Upper lobe of right lung (tissue), 1 donor: ENCODE measurements around the gene KAZALD1. TPM values are rescaled to one million over a fixed set of nuclear protein-coding genes. Genes with fewer than 3 reads are reported as not detected.

Experiments used
- ATAC-seq: fragments of 200-7000 bp; cut with Tn5 transposase; one replicate; pipeline ENCODE4 v1.9.1; 2020; ENCODE audit warnings: mild to moderate bottlenecking, moderate library complexity
- DNase-seq: peaks from one replicate; pipeline ENCODE4 v3.0.0-alpha.2; 2020
- H3K27ac ChIP-seq: fragments of 200-600 bp; one replicate; pipeline ENCODE4 v1.8.0; 2022
- H3K27me3 ChIP-seq: fragments of 200-600 bp; one replicate; pipeline ENCODE4 v1.8.0; 2022; ENCODE audit warnings: mild to moderate bottlenecking
- H3K36me3 ChIP-seq: fragments of 200-600 bp; one replicate; pipeline ENCODE4 v1.8.0; 2022
- H3K4me1 ChIP-seq: fragments of 200-600 bp; one replicate; pipeline ENCODE4 v1.8.0; 2022
- H3K4me3 ChIP-seq: fragments of 200-600 bp; one replicate; pipeline ENCODE4 v1.8.0; 2022; ENCODE audit warnings: mild to moderate bottlenecking
- H3K9me3 ChIP-seq: fragments of 200-600 bp; one replicate; pipeline ENCODE4 v1.8.0; 2022
- CTCF ChIP-seq: fragments of 200-600 bp; IDR thresholded peaks from one replicate; pipeline ENCODE4 v1.8.0; 2022; ENCODE audit warnings: antibody characterized with exemption
- intact Hi-C: fragments of 100-400 bp; cut with DNase I; formaldehyde crosslinking; loops from one replicate; pipeline ENCODE4 v1.11.0; 2022
- total RNA-seq: library from RNA; stranded (reverse); fragmentation: NEBNext Ultra II Directional; extraction: Animal tissue kit (Norgen Biotek cat#: 25700); gene quantifications from one replicate; pipeline ENCODE4 v1.2.1, GENCODE V29; 2021
- donor health status: DM: no; HTN: yes; CAD: no; lungs with severe emphysema.

KAZALD1 gene
- total RNA-seq, 1 donor from 2014 or later = 8.4 TPM

GRCh38 chr10:101028446-101029337, 33.1 kb upstream of the KAZALD1 start:
- intact Hi-C loops = no loop called here
- no peak for TF ChIP-seq CTCF
- H3K4me1 ChIP-seq = peaks cover 13% of the 10 kb centered on the region
- DNase-seq (no peak), ATAC-seq (no peak)
- H3K27me3 ChIP-seq = no peaks in the 10 kb centered on the region
- no peaks in the 10 kb centered on the region for H3K9me3 ChIP-seq
- H3K36me3 ChIP-seq = no peaks in the 10 kb centered on the region
- H3K27ac ChIP-seq = no peak overlapping the region
- no peak overlapping the region for H3K4me3 ChIP-seq

- no peak for ATAC-seq
- DNase-seq = no peak
- Histone ChIP-seq H3K27me3 (no peaks in the 10 kb centered on the region), H3K4me1 (peaks cover 13% of the 10 kb centered on the region), H3K36me3 (peaks cover 2% of the 10 kb centered on the region), H3K27ac (no peak overlapping the region), H3K9me3 (no peaks in the 10 kb centered on the region), H3K4me3 (no peak overlapping the region)
- TF ChIP-seq CTCF = no peak
- intact Hi-C loops = loop anchor here (5.0 kb wide), 1 partner anchor 38 kb away; no protein-coding TSS in a partner anchor
These were observed 32.1 kb upstream of the KAZALD1 start for GRCh38 chr10:101029520-101030295.

GRCh38 chr10:101030496-101031127, 31.2 kb upstream of the KAZALD1 start:
- peaks cover 13% of the 10 kb centered on the region for H3K4me1 ChIP-seq
- TF ChIP-seq CTCF = no peak
- H3K9me3 ChIP-seq = no peaks in the 10 kb centered on the region
- peak overlapping the region; percentile 94 for H3K27ac ChIP-seq
- H3K36me3 ChIP-seq = peaks cover 11% of the 10 kb centered on the region
- no peak for ATAC-seq
- no peak for DNase-seq
- H3K4me3 ChIP-seq = peak overlapping the region; percentile 89
- H3K27me3 ChIP-seq = no peaks in the 10 kb centered on the region
- intact Hi-C loops = loop anchor here (5.0 kb wide), 1 partner anchor 37 kb away; no protein-coding TSS in a partner anchor

GRCh38 chr10:101031128-101031795, 30.5 kb upstream of the KAZALD1 start, which contains the start of the genes PDZD7 and SFXN3:
PDZD7 (minus strand) TSS chr10:101031129; CDS start chr10:101030219, 910 bp downstream.
SFXN3 (plus strand) TSS chr10:101031234; CDS start chr10:101034695, 3,461 bp downstream.
- peak within 1 kb of the TSS; percentile 89 for H3K4me3 ChIP-seq
- ATAC-seq (peak; percentile 91), DNase-seq (peak; percentile 99)
- TF ChIP-seq CTCF = no peak
- H3K36me3 ChIP-seq = peaks cover 18% of the 10 kb centered on the region
- no peaks in the 10 kb centered on the region for H3K9me3 ChIP-seq
- no peaks in the 10 kb centered on the region for H3K27me3 ChIP-seq
- intact Hi-C loops = loop anchor here (5.0 kb wide), 1 partner anchor 36 kb away; no protein-coding TSS in a partner anchor
- H3K4me1 ChIP-seq = peaks cover 13% of the 10 kb centered on the region
- H3K27ac ChIP-seq = peak within 1 kb of the TSS; percentile 94
